NOMO-1 treated with dmso at 0.1 percent for 144 hours (cell line): Measurements from ENCODE around the gene HDLBP.

Experiments used
- DNase-seq: peaks from one replicate; lab custom pipeline; 2025; ENCODE audit not compliant: unreplicated experiment; lab: John Stamatoyannopoulos, UW

Gene HDLBP

DNA sequence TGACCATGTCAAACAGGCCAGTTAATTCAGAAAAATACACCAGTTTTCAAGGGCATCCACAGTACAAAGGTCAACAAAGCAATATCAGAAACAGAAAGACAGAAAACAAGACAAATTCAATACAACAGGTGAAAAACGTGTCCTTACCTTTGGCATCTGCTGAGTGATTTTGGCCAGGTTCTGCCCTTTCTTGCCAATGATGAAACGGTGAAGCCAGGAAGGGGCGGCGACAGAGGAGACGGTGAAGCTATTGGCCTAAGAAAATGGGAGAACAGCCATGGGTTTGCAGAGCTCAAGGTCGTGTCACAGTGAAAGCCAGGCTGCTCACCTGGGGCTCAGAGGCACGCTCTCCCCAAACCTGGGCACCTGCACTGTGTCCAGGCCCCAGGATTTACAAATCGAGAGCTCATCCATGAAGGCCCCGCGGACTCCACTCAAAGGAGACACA lies 60.5 kb downstream of the HDLBP start:
- DNase-seq: no peak

DNA sequence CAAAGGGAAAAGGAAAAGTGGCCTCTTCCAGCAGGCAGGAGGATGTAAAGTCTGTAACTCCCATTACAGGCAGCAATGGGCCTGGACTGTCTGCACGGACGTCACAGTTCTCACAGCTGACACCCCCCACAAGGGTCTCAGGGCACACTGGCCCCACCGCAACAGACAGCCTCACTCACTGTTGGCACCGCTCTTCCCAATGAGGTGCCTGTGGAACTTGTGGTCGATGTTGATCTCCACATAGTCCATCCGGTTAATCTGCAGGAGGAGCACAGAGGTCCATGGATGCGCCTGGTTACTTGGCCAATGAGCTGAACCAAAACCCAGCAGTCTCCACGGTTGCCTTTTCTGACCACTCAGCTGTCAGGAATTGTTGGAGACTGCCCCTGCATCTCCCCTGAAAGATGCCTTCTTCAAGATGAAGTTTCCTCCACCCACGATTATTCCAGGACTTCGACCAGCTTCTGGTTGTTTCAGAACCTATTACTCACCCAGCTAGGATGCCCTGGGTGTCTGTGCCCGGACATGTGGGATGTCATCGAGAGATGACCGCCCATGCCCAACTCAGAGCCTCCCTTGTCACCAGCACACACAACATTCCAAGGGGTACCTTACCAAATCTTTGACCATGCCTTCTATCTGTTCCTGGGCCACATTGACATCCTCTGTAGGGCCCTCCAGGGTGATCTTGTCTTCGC lies 62.5 kb downstream of the HDLBP start:
- DNase-seq: no peak

DNA sequence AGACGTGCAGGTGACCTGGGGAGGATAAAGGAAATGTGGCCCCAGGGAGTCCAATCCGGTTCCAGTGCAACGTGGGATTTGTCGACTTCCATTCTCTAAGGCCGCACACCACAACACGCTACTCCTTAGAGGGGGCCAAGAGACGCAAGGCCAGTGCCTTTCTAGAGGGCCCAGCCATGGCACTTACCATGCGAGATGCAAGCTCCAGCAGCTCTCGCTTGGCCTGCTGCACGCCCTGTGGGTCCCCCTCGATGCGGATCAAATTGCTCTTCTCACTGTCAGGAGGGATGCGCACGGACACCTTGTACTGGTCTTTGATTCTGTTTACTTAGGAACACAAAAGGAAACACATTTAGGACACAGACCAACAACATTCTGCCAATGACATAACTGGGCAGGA lies 65.8 kb downstream of the HDLBP start:
- DNase-seq: no peak

DNA sequence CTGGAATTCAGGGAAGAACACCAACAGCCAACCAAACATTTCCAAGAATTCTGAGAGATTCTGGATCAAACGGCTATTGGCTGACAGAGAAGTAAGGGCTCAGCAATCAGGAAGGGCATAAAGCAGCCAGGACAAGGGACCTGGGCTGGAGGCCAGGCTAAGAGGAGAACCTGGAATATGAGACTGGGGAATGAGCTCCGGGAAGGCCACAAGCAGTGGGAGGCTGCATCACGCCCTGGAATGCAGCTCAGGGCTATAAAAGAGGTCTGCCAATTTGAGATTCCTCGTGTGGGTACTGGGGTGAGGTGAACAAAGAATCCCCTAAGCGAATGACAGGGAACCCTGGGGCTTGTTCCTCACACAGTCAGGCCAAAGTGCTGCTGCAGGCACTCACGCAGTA lies 66.6 kb downstream of the HDLBP start:
- DNase-seq: no peak

DNA sequence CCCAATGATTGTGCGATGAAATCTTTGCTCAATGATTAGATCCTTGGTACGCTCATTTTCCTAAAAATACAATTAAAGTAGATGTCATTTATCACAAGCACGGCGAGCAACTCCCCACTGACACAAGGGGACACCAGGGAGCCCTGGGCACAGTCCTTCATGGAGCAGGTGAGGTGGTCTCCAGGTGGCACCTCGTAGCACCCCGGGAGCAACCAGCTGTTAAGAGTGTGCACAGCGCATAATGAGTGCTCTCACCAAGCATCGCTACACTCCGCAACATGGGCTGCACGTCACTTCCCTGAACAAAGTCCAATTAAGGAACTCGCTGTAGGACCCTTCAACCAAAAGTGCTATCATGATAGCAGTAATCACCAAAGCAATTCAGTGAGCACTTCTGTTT lies 67.2 kb downstream of the HDLBP start:
- no peak for DNase-seq

DNA sequence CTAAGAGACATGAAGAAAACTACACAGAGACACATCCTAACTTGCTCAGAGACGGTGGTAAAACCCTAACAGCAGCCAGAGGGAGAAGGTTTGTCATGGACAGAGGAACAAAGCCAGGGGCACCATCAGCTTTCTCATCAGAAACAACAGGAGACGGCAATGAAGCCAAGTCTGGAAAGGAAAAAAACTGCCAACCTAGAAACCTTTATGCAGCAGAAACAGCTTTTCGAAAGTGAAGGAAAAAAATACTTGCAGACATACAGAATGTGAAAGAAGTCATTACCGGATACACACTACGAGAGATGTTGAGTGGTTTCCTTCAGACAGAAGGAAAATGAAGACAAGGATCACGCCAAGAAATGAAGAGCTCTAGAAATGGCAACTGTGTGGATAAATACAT lies 71.1 kb downstream of the HDLBP start:
- DNase-seq: no peak

DNA sequence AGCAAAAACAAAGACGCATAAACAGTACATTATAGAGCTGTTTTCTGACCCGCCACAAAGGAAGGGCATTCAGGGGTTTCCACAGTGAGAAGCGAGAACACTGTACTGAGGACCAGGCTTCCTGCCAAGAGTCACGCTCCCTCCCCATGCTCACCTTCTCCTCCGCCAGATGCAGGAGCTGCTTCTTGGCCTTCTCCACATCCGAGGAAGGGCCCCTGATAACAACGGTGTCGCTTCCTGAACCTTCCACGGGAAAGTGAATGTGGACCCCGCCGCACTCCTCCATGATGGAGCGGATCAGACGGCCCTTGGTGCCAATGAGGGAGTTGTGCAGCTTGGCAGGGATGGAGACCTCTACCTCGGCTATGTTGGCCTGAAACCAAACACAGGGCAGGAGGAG lies 73.2 kb downstream of the HDLBP start:
- DNase-seq: no peak

DNA sequence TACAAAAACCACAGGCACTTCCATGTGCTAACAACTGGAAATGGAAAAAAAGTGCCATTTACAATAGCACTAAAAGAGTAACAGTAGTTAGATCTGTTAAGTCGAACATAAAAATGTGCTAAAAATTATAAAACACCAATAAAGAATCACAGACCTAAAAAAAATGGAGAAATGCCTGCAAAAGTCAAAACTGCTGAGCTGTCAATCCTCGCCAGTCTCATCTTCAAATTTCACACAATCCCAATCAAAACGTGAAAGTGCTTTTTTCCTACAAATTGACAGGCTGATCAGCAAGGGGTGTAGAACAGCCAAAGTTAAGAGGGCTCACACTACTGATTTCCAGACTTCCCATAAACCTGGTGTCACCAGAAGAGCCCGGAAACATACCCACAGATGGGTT lies 73.8 kb downstream of the HDLBP start:
- DNase-seq: no peak

DNA sequence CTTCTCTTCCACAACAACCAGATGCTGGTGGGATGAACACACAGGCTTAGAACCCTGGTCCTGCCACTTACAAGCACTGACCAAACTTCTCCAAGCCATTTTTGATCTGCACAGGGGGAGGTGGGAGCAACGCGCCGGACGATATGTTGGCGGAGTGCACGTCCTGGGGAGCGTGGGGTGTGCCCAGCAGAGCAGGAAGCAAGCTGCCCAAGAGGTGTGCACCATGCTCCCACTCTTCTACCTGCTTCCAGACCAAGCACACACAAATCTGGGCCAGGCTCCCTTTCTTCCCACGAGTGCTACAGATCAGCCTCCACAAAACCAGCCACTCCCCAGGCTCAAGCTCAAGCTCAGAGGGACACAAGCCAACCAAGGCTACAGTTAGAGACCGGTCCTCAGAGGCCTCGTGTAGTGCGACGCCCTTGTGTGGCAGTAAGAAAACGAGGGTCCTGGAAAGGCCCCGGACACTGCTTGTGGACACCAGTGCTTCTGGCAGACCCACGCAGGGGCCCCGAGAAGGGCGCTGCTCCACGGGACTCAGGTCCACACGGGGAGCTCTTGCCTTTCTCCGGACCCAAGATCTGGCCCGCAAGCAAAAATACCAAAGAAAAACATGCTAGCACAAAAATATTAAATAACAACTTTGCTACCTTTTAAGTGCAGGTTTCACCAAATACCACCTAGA lies 75.0 kb downstream of the HDLBP start:
- DNase-seq: no peak

DNA sequence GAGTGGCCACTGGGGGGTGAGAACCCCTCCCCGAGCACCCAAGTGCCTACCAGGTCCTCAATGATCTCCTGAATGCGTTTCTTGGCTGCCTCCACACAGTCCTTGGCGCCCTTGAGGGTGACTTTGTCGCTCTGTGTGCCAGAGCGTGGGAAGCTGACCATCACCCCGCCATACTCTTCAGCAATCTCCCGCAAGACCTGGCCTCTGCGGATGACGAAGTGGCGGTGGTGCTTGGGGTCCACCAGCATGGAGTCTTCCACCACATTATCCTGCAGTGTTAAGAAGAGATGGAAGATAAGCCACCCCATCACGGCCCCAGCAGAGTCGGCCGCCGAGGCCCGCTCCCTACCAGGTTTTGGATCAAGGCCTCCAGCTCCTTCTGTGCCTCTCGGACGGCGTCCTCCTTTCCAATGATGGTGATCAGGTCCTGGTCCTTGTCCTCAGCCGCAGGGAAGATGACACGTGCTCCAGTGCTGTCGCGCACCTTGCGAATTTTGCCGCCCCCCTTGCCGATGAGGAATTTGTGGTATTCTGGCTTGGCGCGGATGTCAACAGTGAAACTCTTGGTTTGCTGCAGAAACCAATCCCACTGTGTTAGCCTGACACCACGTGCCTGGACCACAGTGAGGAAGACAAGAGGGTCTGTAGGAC lies 75.8 kb downstream of the HDLBP start:
- DNase-seq: no peak

DNA sequence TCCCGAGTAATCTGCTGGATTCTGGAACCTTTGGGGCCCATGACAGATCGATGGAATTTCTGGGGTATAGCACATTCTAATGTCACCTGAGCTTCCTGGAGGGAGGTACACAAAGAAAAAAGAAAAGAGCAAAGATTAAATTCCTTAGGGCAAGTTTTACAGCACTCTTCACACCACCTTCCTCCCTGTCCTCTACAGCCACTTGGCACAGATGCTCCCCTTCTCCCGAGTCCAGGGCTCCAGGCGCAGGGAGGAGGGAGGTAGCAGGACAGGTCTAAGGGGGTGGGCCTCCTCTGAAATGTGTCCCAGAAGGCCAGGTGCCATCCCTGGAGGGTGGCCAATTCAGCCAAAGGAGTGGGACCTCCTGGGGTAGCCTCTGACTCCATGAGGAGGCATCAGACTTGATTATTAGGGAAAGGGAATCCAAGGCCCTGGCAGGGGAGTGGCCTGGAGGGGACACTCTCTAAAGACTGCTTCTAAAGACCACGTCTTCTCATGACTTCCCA lies 76.7 kb downstream of the HDLBP start:
- DNase-seq: no peak

DNA sequence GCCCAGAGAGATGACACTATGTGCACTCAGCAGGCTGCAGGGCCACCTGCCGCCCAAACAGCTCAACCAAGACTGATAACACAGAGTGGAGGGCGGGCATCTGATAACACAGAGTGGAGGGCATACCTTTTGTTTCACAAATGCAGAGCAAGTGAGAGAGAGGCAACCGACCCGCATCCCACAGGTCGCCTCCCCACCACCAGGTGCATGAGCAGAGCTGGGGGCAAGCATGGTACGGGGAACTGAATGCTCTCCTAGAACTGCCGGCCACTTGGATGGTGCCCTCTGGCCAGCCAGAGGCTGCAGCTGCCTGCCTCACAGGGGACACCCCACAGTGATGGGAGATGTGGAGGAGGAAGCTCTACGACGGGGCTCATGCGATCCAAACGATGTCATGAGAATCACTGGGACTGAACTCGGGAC lies 77.5 kb downstream of the HDLBP start:
- no peak for DNase-seq

DNA sequence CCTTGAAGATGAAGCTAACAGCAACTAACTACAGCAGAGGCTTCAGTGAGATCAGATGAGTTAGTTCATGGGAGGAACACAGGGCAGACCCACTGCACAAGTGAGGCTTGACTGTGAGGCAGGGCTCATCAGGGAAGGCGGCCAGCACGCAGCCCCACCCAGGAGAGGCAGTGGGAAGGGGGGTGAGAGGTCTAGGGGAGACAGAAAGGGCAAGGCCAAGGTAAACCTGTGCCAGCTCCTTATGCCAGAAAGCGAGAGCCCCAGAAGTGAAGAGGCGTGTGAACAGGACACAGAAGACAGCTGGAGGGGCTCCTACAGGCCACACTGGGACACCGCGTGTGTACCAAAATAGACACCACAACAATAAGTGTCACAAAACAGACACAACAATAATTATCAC lies 78.4 kb downstream of the HDLBP start:
- DNase-seq: no peak

DNA sequence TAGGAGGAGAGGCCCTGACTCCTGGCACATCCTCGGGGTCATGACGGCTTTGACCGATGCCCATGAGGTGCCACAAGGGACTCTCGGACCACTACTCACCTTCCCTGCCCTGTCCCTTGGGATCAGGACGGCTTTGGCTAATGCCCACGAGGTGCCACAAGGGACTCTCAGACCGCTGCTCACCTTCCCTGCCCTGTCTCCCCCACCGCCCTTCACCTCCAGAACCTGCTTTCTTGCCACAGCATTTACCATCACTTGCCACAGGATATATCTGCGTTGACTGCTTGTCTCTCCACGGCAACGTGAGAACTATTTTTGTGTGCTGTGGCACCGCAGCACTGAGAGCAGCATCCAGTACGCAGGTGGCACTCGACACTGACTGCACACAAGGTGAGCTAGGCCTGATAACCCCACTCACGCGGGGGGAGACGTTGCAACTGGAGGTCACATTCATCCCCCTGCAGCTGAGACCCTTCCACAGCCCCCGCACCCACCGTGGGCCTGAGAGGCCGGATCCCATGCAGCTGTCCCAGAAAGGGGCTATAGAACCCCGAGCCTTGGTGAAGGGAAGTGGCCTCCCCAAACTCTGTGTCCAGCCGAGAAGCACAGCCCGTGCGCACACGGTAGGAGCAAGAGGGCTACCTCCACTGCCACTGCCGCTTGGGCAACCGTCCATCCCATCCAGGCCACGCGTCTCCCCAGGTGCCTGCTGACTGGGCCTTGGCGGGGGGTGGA lies 79.4 kb downstream of the HDLBP start:
- no peak for DNase-seq

DNA sequence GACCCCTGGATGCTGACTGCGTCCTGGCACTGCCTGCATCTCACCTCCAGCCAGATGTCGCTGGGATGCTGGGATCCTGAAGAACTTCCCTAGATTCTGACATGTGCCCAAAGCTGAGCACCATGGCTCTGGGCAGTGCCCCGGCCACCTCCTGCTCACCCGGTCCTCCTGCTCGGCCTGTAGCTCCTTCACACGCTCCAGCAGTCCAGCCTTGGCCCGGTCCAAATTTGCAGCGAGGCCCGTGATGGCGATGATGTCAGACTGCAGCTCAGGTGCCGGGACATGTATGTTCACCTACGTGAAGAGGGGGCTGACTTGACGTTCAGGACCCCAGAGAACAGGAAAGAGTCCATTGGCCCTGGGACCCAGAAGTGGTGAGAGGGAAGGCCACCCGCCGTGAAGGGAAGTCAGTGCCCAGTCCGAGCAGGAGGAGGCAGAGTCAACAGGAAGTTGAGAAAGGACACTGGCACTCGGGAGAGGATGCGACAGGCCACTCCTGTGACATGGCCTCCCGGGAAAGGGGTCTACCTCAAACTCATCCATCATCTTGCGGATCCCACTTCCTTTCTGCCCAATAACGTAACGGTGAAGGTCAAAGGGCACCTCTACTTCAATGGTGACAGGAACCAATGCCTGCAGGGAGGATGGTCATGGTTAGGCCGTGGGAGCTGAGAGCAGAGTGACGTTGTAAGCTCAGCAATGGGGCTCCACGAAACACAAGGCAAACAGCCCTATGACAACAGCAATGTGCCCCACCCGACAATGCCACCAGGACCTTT lies 80.3 kb downstream of the HDLBP start:
- DNase-seq: no peak

DNA sequence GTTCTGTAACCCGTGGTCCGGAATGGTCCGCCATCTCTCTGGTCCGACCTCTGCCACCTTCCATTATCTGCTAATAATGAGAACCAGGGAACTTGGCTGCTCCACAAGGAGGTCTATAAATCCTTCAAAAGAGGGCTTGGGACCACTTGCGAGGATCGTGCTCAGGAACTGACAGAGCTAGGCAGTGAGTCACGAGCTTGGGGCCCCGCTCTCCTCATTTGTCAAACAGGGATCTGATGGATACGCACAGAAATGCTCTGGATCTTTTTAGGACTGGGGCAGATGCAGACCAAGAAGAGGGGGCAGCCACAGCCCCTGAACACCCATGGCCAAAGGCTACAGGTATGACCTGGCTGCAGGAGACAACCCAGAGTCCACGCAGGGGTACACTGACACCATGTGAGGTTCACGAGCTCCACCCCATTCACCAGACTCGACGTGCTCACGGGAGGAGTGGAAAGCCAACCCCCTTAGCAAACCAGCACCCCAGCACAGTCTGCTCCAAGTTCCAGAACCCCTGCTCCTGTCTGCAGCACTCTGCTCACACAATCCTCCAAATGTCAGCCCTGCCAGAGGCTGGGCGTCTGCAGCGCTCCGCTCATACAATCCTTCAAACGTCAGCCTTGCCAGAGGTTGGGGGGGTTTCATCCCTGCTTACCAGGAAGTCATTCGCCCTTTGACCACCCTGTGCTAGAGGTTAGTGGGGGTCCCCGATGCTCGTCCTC lies 81.2 kb downstream of the HDLBP start:
- no peak for DNase-seq

DNA sequence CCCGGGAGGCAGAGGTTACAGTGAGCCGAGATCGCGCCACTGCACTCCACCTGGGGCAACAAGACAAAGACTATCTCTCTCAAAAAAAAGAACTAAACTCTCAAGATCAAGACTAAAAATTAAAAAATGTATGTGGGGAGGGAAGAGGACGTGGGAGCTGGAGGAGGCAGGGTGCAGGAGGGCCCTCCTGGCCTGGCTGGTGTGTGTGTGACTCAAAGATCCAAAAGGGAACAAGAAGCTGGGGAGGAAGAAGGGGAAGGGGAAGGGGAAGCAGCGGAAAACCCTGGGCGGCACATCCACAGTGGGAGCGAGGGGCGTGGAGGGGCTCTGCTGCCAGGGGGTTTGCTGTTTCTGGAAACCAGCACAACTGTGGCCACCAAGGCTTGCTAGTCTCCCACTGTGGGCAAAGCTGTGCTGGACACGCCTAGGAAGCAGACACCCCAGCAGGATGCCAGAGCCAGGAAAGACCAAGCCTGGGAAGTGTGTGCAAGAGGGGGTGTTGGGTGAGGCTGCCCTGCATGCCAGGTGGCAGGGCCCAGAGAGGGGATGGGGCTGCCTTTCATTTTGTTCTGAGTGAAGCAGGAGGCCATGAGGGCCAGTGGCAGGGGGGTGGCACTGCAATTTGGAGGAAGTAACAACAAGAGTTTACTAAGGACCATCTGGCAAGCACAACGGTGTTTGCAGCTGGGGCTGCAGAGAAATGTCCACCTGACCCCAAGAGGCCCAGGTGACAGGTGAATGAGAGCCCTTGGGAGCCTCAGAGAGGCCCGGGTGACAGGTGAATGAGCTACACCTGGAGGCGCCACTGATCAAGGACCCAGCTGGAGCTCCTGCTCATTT lies 82.5 kb downstream of the HDLBP start:
- no peak for DNase-seq

DNA sequence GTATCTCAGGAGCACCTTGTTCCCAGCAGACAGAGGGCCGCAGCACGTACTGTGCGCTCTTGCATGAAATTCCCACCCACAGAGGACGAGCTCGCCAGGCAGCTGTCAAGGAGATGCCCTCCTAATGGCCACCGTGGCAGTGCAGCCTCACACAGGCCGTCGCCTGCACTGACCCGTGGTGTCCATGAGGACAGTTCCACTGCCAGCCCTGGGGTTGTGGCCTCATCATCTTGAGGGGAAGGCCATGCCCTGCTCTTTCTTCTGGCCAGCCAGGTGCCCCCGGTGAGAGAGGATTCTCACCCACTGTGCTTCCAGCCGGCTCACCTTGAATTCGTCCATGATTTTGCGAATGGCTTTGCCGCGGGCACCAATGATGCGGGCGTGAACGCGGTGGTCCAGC lies 85.0 kb downstream of the HDLBP start:
- DNase-seq: no peak
